LNCAP (cell line): ENCODE data around the gene MACROD2.

Experiments
- CTCF ChIP-seq: fragments of 450-650 bp; IDR thresholded peaks from 2 replicates; pipeline ENCODE4 v1.5.1; 2017; ENCODE audit warnings: mild to moderate bottlenecking

Gene MACROD2

GRCh38 chr20:15656124-15656523 is 1660.8 kb downstream of the MACROD2 start:
- no peak for TF ChIP-seq CTCF

GRCh38 chr20:15658295-15658694 is 1663.0 kb downstream of the MACROD2 start:
- TF ChIP-seq CTCF: no peak

- TF ChIP-seq CTCF: no peak
These were observed 1677.9 kb downstream of the MACROD2 start for GRCh38 chr20:15673206-15673605.

GRCh38 chr20:15674253-15675060 is 1679.1 kb downstream of the MACROD2 start:
- no peak for TF ChIP-seq CTCF

- no peak for TF ChIP-seq CTCF
These were observed 1679.8 kb downstream of the MACROD2 start for GRCh38 chr20:15675061-15675514.

- TF ChIP-seq CTCF: no peak
These were observed 1680.6 kb downstream of the MACROD2 start for GRCh38 chr20:15675813-15676484.

GRCh38 chr20:15676815-15677214 is 1681.5 kb downstream of the MACROD2 start:
- no peak for TF ChIP-seq CTCF
